Common myeloid progenitor, CD34-positive (primary cell): Measurements from ENCODE around the gene LRRC49.

Source experiments
- CTCF ChIA-PET: fragments of 350-600 bp; sonication (Branson Sonifier 250); formaldehyde crosslinking; loops from one replicate; lab custom pipeline; 2021; ENCODE audit warnings: antibody characterized with exemption; lab: Charles Lee
- POLR2A ChIA-PET: fragments of 350-600 bp; sonication (Branson Sonifier 250); formaldehyde crosslinking; loops from one replicate; lab custom pipeline; 2021; ENCODE audit warnings: antibody characterized with exemption; lab: Charles Lee
- DNase-seq, 3 donors: peaks; one replicate each; pipeline versions ENCODE4 v3.0.0 to v3.0.0-alpha.2; 2013
- H3K27ac ChIP-seq, 2 experiments: 1 replicate in 1 of 2; 2 replicates in 1 of 2; pipeline ENCODE4 v1.7.0; 2013; ENCODE audit warnings: inconsistent platforms in 2 of 2, low read length in 2 of 2, mild to moderate bottlenecking in 2 of 2, low read depth in 1 of 2, moderate library complexity in 1 of 2; ENCODE audit not compliant: severe bottlenecking in 2 of 2, insufficient read depth in 1 of 2, poor library complexity in 1 of 2
- H3K27me3 ChIP-seq, 5 experiments: replicated peaks in 2 of 5; 1 replicate in 3 of 5; 2 replicates in 2 of 5; pipeline versions ENCODE4 v1.6.1 to v1.7.0; 2013; ENCODE audit warnings: low read length in 4 of 5, mild to moderate bottlenecking in 2 of 5, moderate library complexity in 2 of 5, inconsistent platforms in 1 of 5; ENCODE audit not compliant: insufficient read depth in 5 of 5, control insufficient read depth in 4 of 5
- H3K36me3 ChIP-seq, 4 experiments: 1 replicate in 2 of 4; 2 replicates in 2 of 4; pipeline versions ENCODE4 v1.6.1 to v1.7.0; 2013; ENCODE audit warnings: low read length in 3 of 4, control low read depth in 1 of 4, mild to moderate bottlenecking in 1 of 4; ENCODE audit not compliant: control insufficient read depth in 4 of 4, insufficient read depth in 4 of 4
- H3K4me1 ChIP-seq, 4 experiments: 1 replicate in 3 of 4; 2 replicates in 1 of 4; pipeline versions ENCODE4 v1.6.1 to v1.7.1; 2013; ENCODE audit warnings: low read length in 3 of 4, mild to moderate bottlenecking in 3 of 4, control low read depth in 1 of 4, inconsistent platforms in 1 of 4, moderate library complexity in 1 of 4; ENCODE audit not compliant: control insufficient read depth in 4 of 4, insufficient read depth in 4 of 4; ENCODE audit errors: control extremely low read depth in 1 of 4
- H3K4me3 ChIP-seq, 7 experiments: 1 replicate in 4 of 7; 2 replicates in 3 of 7; pipeline versions ENCODE4 v1.5.1 to v1.7.0; 2013; ENCODE audit warnings: mild to moderate bottlenecking in 7 of 7, low read length in 6 of 7, moderate library complexity in 6 of 7, inconsistent platforms in 2 of 7, low read depth in 2 of 7, control low read depth in 1 of 7; ENCODE audit not compliant: insufficient read depth in 4 of 7, control insufficient read depth in 1 of 7; ENCODE audit errors: extremely low read depth in 1 of 7
- H3K9me3 ChIP-seq, 5 experiments: 1 replicate in 4 of 5; 2 replicates in 1 of 5; pipeline versions ENCODE4 v1.6.1 to v1.7.1; 2013; ENCODE audit warnings: low read length in 4 of 5, mild to moderate bottlenecking in 2 of 5, inconsistent platforms in 1 of 5, low read depth in 1 of 5, moderate library complexity in 1 of 5; ENCODE audit not compliant: control insufficient read depth in 4 of 5, insufficient read depth in 2 of 5; ENCODE audit errors: control extremely low read depth in 1 of 5
- WGBS: methylation state at CpG from one replicate; pipeline ENCODE4 v1.1.5; 2013; ENCODE audit not compliant: insufficient coverage; 5-methylcytosine and 5-hydroxymethylcytosine counted together

The LRRC49 gene

DNA sequence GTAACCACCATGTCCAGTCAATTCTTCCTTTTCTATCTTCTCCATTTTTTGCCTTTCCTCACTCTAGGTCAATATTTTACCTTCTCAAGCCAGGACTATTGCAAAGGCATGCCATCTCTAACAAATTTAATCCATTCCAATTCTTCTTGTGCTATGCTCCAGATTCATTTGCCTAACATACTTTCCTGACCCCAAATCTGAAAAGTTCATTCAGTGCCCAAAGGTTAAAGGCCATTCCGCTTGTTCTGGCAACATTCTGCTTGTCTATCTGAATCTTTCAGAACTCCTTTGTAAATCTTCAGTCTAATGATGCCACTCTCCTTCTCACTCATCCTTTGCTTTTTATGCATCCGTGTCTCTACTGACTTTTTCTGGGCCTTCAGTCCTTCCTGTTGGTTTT, 15.9 kb upstream of the LRRC49 start:
- peaks cover 2 to 23% (median 15%) of the 10 kb centered on the region in 5 experiments for H3K27me3 ChIP-seq
- H3K9me3 ChIP-seq = peaks cover 0 to 2% (median 0%) of the 10 kb centered on the region in 5 experiments
- ChIA-PET POLR2A (no interaction called here), CTCF (no interaction called here)
- 64% methylated on average over 2 of the region's 2 CpGs for WGBS
- no peak for DNase-seq
- H3K36me3 ChIP-seq = no peaks in the 10 kb centered on the region
- H3K4me3 ChIP-seq = no peak overlapping the region
- H3K4me1 ChIP-seq = no peaks in the 10 kb centered on the region
- no peak overlapping the region for H3K27ac ChIP-seq

DNA sequence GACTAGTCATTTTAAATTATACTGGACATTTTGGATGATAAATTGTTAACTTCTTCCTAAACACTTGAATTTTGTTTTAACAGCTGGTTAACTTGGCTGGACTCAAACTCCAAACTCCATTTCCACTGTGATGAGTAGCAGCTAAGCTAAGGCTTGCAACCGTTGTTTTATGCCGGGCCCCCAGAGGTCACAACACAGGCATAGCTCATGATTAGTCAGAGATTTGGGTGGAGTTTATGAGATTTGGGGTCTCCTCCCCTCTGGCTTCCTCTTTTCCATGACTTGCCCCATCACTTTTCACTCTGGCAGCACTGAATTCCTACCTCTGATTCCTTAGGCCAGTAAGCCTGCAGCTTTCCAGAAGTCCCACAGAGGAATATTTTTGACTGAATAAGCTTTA, 13.2 kb upstream of the LRRC49 start:
- WGBS = no CpG with 5 or more reads among the region's 2 CpGs
- ChIA-PET POLR2A (no interaction called here), CTCF (no interaction called here)

DNA sequence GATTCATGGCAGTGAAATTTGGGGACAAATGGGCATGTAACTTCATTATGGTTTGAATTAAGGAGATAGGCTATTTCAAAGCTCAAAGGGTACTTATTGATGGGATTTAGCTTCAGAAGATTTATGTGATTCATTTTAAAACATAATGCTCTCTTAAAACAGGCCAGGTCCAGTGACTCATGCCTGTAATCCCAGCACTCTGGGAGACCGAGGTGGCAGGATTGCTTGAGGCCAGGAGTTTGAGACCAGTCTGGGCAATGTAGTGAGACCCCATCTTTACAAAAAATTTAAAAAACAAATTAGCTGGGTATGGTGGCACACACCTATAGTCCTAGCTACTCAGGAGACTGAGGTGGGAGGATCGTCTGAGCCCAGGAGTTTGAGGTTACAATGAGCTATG, 11.8 kb upstream of the LRRC49 start:
- Histone ChIP-seq H3K4me1 (peaks cover 0 to 4% (median 1%) of the 10 kb centered on the region in 4 experiments), H3K27me3 (peaks cover 0 to 6% (median 4%) of the 10 kb centered on the region in 5 experiments), H3K4me3 (no peak overlapping the region), H3K9me3 (no peaks in the 10 kb centered on the region), H3K36me3 (no peaks in the 10 kb centered on the region), H3K27ac (no peak overlapping the region)
- ChIA-PET POLR2A (no interaction called here), CTCF (no interaction called here)
- WGBS = no CpG with 5 or more reads among the region's 2 CpGs
- DNase-seq = no peak

More for the DNA sequence above, 13.2 kb upstream of the LRRC49 start:
- no peak for DNase-seq
- Histone ChIP-seq H3K9me3 (no peaks in the 10 kb centered on the region), H3K4me1 (peaks cover 0 to 4% (median 1%) of the 10 kb centered on the region in 4 experiments), H3K4me3 (no peak overlapping the region), H3K27ac (no peak overlapping the region), H3K27me3 (peaks cover 2 to 10% (median 7%) of the 10 kb centered on the region in 5 experiments), H3K36me3 (no peaks in the 10 kb centered on the region)

DNA sequence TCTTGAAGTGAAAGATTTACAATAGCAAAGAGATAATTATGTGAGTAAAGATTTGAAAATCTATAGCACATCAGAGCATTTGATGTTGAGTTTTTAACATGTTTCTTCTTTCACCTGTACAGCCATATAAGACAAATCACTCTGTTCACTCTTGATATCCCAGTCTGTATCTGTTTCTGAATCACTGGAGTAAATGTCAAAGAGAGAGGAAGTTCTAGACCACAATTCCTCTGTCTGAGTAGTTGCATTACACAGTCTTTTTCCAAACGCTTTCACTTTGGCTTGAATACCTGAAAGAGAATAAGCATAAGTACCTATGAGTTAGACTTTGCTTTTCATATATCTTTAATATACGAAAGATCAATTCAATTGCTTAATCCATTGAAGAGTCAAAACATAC, 10.3 kb upstream of the LRRC49 start:
- peak; percentile 10 to 66 (median 55) for DNase-seq
- no peaks in the 10 kb centered on the region for H3K27me3 ChIP-seq
- ChIA-PET POLR2A (no interaction called here), CTCF (interaction anchor here (0.6 kb wide), 1 partner anchor 520 kb away, joined by 3 read pairs; no protein-coding TSS in a partner anchor)
- WGBS = no CpG with 5 or more reads among the region's 2 CpGs
- H3K9me3 ChIP-seq = no peaks in the 10 kb centered on the region
- no peak overlapping the region for H3K27ac ChIP-seq
- peaks cover 0 to 4% (median 1%) of the 10 kb centered on the region in 4 experiments for H3K4me1 ChIP-seq
- no peaks in the 10 kb centered on the region for H3K36me3 ChIP-seq
- no peak overlapping the region for H3K4me3 ChIP-seq

DNA sequence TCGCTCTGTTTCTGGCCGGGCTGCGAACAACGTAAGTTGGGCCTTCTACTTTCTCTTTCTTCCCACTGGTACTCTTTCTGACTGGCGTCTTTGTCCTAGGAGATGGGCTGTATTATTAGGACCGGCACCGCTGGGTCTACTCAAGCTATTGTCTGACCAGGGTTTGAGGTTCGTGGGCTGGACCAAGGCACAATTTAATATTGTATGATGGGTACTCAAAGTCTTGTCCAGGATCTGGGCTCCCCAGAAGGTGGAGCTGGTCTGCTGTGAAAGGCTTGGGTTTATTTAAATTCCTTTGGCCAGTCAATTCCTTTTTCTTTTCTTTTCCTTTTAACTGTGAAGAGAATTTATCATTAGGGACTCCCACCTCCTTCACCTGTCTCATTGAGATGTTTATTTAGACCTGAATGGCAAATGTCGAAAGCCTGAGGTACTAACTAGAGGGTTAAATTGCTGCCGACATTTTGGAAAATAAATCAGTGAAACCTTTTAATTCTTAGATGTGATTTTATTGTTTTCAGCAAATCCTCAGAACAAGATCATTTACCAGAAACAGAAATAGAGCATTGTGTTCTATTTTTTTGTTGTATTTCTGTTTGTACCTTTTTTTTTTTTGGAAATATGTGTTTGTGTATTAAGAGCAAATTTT, 410 bp downstream of the LRRC49 start:
- Histone ChIP-seq H3K27ac (no peak overlapping the region), H3K27me3 (peaks cover 0 to 3% (median 0%) of the 10 kb centered on the region in 5 experiments), H3K9me3 (no peaks in the 10 kb centered on the region), H3K4me3 (peak overlapping the region; percentile 67 to 95 (median 91)), H3K4me1 (peaks cover 4 to 20% (median 11%) of the 10 kb centered on the region in 4 experiments), H3K36me3 (no peaks in the 10 kb centered on the region)
- CTCF ChIA-PET = interaction anchor here (1.1 kb wide), 1 partner anchor 18 kb away, joined by 3 read pairs; no protein-coding TSS in a partner anchor
- peak in 2 of 3 donors; percentile 21 to 32 for DNase-seq
- WGBS = 4% methylated on average over 9 of the region's 10 CpGs
- POLR2A ChIA-PET = no interaction called here

DNA sequence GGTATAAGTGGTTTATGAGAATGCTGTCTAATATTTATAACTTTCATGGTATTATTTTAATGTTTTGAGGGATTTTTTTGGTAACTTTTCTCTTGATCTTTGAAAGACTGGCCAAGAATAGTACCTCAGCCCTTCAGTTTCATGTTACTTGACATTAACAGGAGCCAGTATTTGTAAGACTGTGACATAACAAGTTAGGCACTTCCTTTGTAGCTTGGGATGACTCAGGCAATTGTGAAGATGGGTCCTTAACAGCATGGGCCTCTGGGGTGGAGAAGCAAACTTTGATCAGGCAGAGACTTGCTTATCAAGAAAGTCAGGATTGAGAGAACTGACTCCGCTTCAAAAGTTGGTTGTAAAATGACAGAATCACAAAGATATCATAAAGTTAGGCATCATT, 9.5 kb downstream of the LRRC49 start:
- Histone ChIP-seq H3K27ac (no peak overlapping the region), H3K9me3 (peaks cover 0 to 5% (median 0%) of the 10 kb centered on the region in 5 experiments), H3K4me1 (no peaks in the 10 kb centered on the region), H3K27me3 (no peaks in the 10 kb centered on the region), H3K36me3 (peaks cover 0 to 3% (median 1%) of the 10 kb centered on the region in 4 experiments), H3K4me3 (no peak overlapping the region)
- ChIA-PET CTCF (no interaction called here), POLR2A (interaction anchor here (0.7 kb wide), 1 partner anchor 8 kb away, joined by 3 read pairs; no protein-coding TSS in a partner anchor)
- peak in 2 of 3 donors; percentile 6 to 13 for DNase-seq
- WGBS = 100% methylated on average over 1 of the region's 1 CpG

DNA sequence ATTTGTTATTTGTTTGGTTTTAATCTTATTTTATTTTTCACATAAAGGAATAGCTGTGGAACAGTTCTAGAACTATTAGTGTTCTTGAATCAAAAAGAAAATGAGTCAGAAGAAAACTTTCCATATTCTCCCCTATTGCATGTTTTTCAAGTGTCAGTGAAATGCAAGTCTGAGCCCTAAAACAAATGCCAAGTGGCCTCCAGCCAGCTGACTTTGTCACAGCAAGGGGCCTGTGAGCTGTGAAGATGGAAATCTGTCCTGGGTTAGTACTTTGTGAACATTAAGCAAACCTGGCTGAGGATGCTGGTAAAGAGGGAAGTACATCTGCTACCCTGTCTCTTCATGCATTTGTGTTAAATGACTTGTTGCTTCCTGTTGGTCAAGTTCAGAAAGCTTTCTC, 14.2 kb downstream of the LRRC49 start:
- Histone ChIP-seq H3K27ac (no peak overlapping the region), H3K27me3 (no peaks in the 10 kb centered on the region), H3K4me3 (no peak overlapping the region), H3K4me1 (no peaks in the 10 kb centered on the region), H3K9me3 (peaks cover 9 to 23% (median 12%) of the 10 kb centered on the region in 5 experiments), H3K36me3 (peaks cover 0 to 4% (median 1%) of the 10 kb centered on the region in 4 experiments)
- DNase-seq = no peak
- CTCF ChIA-PET = no interaction called here
- POLR2A ChIA-PET = no interaction called here
